Measurements from ENCODE around the gene HSD3B2. TPM values are rescaled to one million over a fixed set of nuclear protein-coding genes. Genes with fewer than 3 reads are reported as not detected.

HSD3B2 gene
- total RNA-seq, 1 experiment from 2014 or later = not detected

DNA sequence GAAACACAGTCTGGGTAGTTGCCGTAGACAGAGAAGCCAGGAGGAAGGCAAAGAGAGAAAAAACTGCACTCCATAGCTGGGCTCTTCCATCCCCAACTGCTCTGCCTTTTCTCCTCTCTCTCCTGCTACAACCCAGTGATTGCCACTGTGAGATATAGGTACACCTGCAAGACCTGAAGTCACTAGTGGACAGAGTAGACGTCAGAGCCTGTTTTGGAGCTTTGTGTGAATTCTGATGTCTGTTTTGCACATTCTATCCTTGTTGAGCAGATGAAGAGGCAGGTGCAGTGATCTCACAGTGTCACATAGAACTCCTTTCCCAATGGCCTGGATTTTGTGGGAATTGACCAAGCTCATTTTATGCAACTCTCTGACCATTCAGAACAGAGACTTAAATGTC lies 44.2 kb upstream of the HSD3B2 start:
- TF ChIP-seq, protein P1, sequence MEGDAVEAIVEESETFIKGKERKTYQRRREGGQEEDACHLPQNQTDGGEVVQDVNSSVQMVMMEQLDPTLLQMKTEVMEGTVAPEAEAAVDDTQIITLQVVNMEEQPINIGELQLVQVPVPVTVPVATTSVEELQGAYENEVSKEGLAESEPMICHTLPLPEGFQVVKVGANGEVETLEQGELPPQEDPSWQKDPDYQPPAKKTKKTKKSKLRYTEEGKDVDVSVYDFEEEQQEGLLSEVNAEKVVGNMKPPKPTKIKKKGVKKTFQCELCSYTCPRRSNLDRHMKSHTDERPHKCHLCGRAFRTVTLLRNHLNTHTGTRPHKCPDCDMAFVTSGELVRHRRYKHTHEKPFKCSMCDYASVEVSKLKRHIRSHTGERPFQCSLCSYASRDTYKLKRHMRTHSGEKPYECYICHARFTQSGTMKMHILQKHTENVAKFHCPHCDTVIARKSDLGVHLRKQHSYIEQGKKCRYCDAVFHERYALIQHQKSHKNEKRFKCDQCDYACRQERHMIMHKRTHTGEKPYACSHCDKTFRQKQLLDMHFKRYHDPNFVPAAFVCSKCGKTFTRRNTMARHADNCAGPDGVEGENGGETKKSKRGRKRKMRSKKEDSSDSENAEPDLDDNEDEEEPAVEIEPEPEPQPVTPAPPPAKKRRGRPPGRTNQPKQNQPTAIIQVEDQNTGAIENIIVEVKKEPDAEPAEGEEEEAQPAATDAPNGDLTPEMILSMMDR (conservative IDR thresholded peaks at IDR 0.05) = no peak
- Histone ChIP-seq H3K18ac (ENCODE audit: insufficient read length, low read depth, low read length) (no peak overlapping the region), H3K4me2 (ENCODE audit: insufficient read depth, insufficient read length, low read length) (no peak overlapping the region), H3K79me2 (ENCODE audit: insufficient read depth, low read length) (no peaks in the 10 kb centered on the region), H2BK12ac (ENCODE audit: insufficient read length, low read depth, low read length) (no peak overlapping the region), H3K4me1 (ENCODE audit: insufficient read depth, low read length) (no peaks in the 10 kb centered on the region), H3K9ac (ENCODE audit: extremely low read depth, insufficient read length, low read length) (no peak overlapping the region), H3K4ac (ENCODE audit: low read depth, low read length) (no peak overlapping the region), H3K27me3 (ENCODE audit: insufficient read depth, low read length) (no peaks in the 10 kb centered on the region), H3K23me2 (ENCODE audit: insufficient read length, low read depth, low read length, poor library complexity, severe bottlenecking) (no peaks in the 10 kb centered on the region), H2BK120ac (ENCODE audit: low read depth, low read length, poor library complexity, severe bottlenecking) (no peak overlapping the region), H4K91ac (ENCODE audit: insufficient read length, low read depth, low read length) (no peak overlapping the region), H3K14ac (ENCODE audit: insufficient read depth, low read length) (no peak overlapping the region), H3K27ac (ENCODE audit: insufficient read length, low read depth, low read length) (no peak overlapping the region), H4K5ac (ENCODE audit: insufficient read length, low read depth, low read length) (no peak overlapping the region), H2BK20ac (ENCODE audit: low read depth, low read length, poor library complexity, severe bottlenecking) (no peak overlapping the region), H2BK15ac (ENCODE audit: low read depth, low read length) (no peak overlapping the region), H3K56ac (ENCODE audit: insufficient read length, low read depth, low read length) (no peak overlapping the region), H4K8ac (replicated peaks; ENCODE audit: insufficient read length, low read depth, low read length) (no peak overlapping the region), H3T11ph (ENCODE audit: low read length) (no peak overlapping the region), H2BK5ac (ENCODE audit: insufficient read length, low read length) (no peak overlapping the region), H3K79me1 (ENCODE audit: insufficient read depth, low read depth, low read length, poor library complexity, severe bottlenecking) (no peaks in the 10 kb centered on the region), H3K9me3 (ENCODE audit: control insufficient read depth, low read depth, low read length) (no peaks in the 10 kb centered on the region), H2AFZ (ENCODE audit: low read length) (no peak overlapping the region), H3K23ac (ENCODE audit: insufficient read length, low read depth, low read length) (no peak overlapping the region), H4K20me1 (ENCODE audit: control insufficient read depth, insufficient read depth, insufficient read length) (no peaks in the 10 kb centered on the region), H2AK5ac (ENCODE audit: insufficient read length, low read length) (no peak overlapping the region)
- H3K4me1 Mint-ChIP-seq = peaks cover 11 to 18% of the 10 kb centered on the region in 2 experiments
- H3K27me3 Mint-ChIP-seq (ENCODE audit: low read depth) = no peaks in the 10 kb centered on the region
- H3K4me3 Mint-ChIP-seq = no peak overlapping the region
- WGBS (ENCODE audit: extremely low coverage, insufficient read length, low lambda C conversion rate) = no CpG with 5 or more reads among the region's 2 CpGs
- H3K36me3 Mint-ChIP-seq (ENCODE audit: insufficient read depth in 1 of 3, low read depth in 3 of 3) = no peaks in the 10 kb centered on the region
- no peak overlapping the region for H3K27ac Mint-ChIP-seq
- no peak for DNase-seq
- peaks cover 0 to under 1% of the 10 kb centered on the region in 2 experiments; a peak in 2 of 5 replicates for H3K9me3 Mint-ChIP-seq
